ENCODE data around the gene LRFN5. TPM values are rescaled to one million over a fixed set of nuclear protein-coding genes. Genes with fewer than 3 reads are reported as not detected.

Gene LRFN5
- total RNA-seq, 6 donors from 2014 or later = 0.30 to 3.1 (median 0.96) TPM

GRCh38 chr14:41650802-41651201, 44.1 kb downstream of the LRFN5 start:
- H3K4me1 ChIP-seq = no peaks in the 10 kb centered on the region
- ATAC-seq (ENCODE audit: low FRiP score in 2 of 2) (no peak), DNase-seq (no peak)
- no peaks in the 10 kb centered on the region for H3K36me3 ChIP-seq
- TF ChIP-seq CTCF (IDR thresholded peaks at IDR 0.05) = no peak
- no peak for TF ChIP-seq POLR2AphosphoS5 (IDR thresholded peaks at IDR 0.05)
- no peak for TF ChIP-seq POLR2A (IDR thresholded peaks at IDR 0.05)
- TF ChIP-seq EP300 (IDR thresholded peaks at IDR 0.05) = no peak
- no peaks in the 10 kb centered on the region for H3K9me3 ChIP-seq
- H3K4me3 ChIP-seq = no peak overlapping the region
- no peaks in the 10 kb centered on the region for H3K27me3 ChIP-seq
- H3K27ac ChIP-seq = no peak overlapping the region
- WGBS, 2 donors = 66 to 93% methylated on average over 1 of the region's 1 CpG

GRCh38 chr14:41654196-41654595, 47.5 kb downstream of the LRFN5 start:
- Histone ChIP-seq H3K36me3 (no peaks in the 10 kb centered on the region), H3K27me3 (no peaks in the 10 kb centered on the region), H3K4me3 (no peak overlapping the region), H3K4me1 (no peaks in the 10 kb centered on the region), H3K9me3 (no peaks in the 10 kb centered on the region), H3K27ac (no peak overlapping the region)
- WGBS, 2 donors = 56 to 70% methylated on average over 1 of the region's 1 CpG
- no peak for DNase-seq
- TF ChIP-seq CTCF (IDR thresholded peaks at IDR 0.05) (no peak), POLR2AphosphoS5 (IDR thresholded peaks at IDR 0.05) (no peak), EP300 (IDR thresholded peaks at IDR 0.05) (no peak), POLR2A (IDR thresholded peaks at IDR 0.05) (no peak)
- no peak for ATAC-seq (ENCODE audit: low FRiP score in 2 of 2)

GRCh38 chr14:41662780-41663472, 56.2 kb downstream of the LRFN5 start:
- no peak for DNase-seq
- Histone ChIP-seq H3K27ac (no peak overlapping the region), H3K4me1 (no peaks in the 10 kb centered on the region), H3K9me3 (no peaks in the 10 kb centered on the region), H3K4me3 (no peak overlapping the region), H3K36me3 (no peaks in the 10 kb centered on the region), H3K27me3 (no peaks in the 10 kb centered on the region)
- 66 to 76% methylated on average over 3 of the region's 3 CpGs for WGBS, 2 donors
- ATAC-seq (ENCODE audit: low FRiP score in 2 of 2) = no peak
- TF ChIP-seq CTCF (IDR thresholded peaks at IDR 0.05) (no peak), POLR2A (IDR thresholded peaks at IDR 0.05) (no peak), POLR2AphosphoS5 (IDR thresholded peaks at IDR 0.05) (no peak), EP300 (IDR thresholded peaks at IDR 0.05) (no peak)

GRCh38 chr14:41663473-41663850, 56.8 kb downstream of the LRFN5 start:
- Histone ChIP-seq H3K9me3 (no peaks in the 10 kb centered on the region), H3K27me3 (no peaks in the 10 kb centered on the region), H3K4me3 (no peak overlapping the region), H3K4me1 (no peaks in the 10 kb centered on the region), H3K36me3 (no peaks in the 10 kb centered on the region), H3K27ac (no peak overlapping the region)
- 70 to 71% methylated on average over 2 of the region's 2 CpGs for WGBS, 2 donors
- DNase-seq (no peak), ATAC-seq (ENCODE audit: low FRiP score in 2 of 2) (no peak)
- TF ChIP-seq POLR2A (IDR thresholded peaks at IDR 0.05) = no peak
- no peak for TF ChIP-seq CTCF (IDR thresholded peaks at IDR 0.05)

- no peaks in the 10 kb centered on the region for H3K36me3 ChIP-seq
- H3K27me3 ChIP-seq = no peaks in the 10 kb centered on the region
- TF ChIP-seq POLR2AphosphoS5 (IDR thresholded peaks at IDR 0.05) (no peak), CTCF (IDR thresholded peaks at IDR 0.05) (no peak), EP300 (IDR thresholded peaks at IDR 0.05) (no peak), POLR2A (IDR thresholded peaks at IDR 0.05) (no peak)
- no peaks in the 10 kb centered on the region for H3K9me3 ChIP-seq
- no peaks in the 10 kb centered on the region for H3K4me1 ChIP-seq
- WGBS, 2 donors = 60 to 62% methylated on average over 2 of the region's 2 CpGs
- no peak overlapping the region for H3K4me3 ChIP-seq
- no peak for DNase-seq
- no peak for ATAC-seq (ENCODE audit: low FRiP score in 2 of 2)
- no peak overlapping the region for H3K27ac ChIP-seq
These were observed 59.6 kb downstream of the LRFN5 start for GRCh38 chr14:41666301-41666700.

Measured in upper lobe of left lung (tissue), 6 donors.